A549 (cell line): ENCODE data around the gene FLNB. TPM values are rescaled to one million over a fixed set of nuclear protein-coding genes. Genes with fewer than 3 reads are reported as not detected.

Source experiments
- ATAC-seq, 2 experiments: fragments of 200-7000 bp in 1 of 2; fragments of >200 bp in 1 of 2; cut with Nextera tagmentation in 1 of 2; cut with Tn5 transposase in 1 of 2; 3 replicates each; pipeline versions ENCODE4 v1.8.0 to v1.9.1; 2018 to 2020; ENCODE audit warnings: mild to moderate bottlenecking in 1 of 2, moderate library complexity in 1 of 2
- CTCF ChIA-PET: fragments of 300-600 bp; sonication (Branson Sonifier 250); formaldehyde crosslinking; extraction: SDS; loops from one replicate; lab custom pipeline; 2021; ENCODE audit warnings: antibody characterized with exemption, inconsistent platforms; lab: Yijun Ruan, JAX
- POLR2A ChIA-PET: fragments of 350-600 bp; formaldehyde crosslinking; extraction: SDS; loops from one replicate; lab custom pipeline; 2021; ENCODE audit warnings: antibody characterized with exemption, inconsistent platforms; lab: Yijun Ruan, JAX
- DNase-seq, 2 experiments: peaks; one replicate each; pipeline versions ENCODE4 v3.0.0 to v3.0.0-alpha.2; 2011 to 2016; ENCODE audit warnings: low read depth in 1 of 2, low spot score in 1 of 2
- FAIRE-seq: peaks from 2 replicates; lab custom pipeline; 2011; peaks lifted over from hg19 to GRCh38; lab: Jason Lieb, UNC
- H3K27ac ChIP-seq, 2 experiments: fragments of >200 bp; sonication (Bioruptor Twin); formaldehyde crosslinking; 3 replicates each; pipeline ENCODE4 v1.5.1; 2016 to 2017
- H3K4me1 ChIP-seq: fragments of >200 bp; sonication (Bioruptor Twin); formaldehyde crosslinking; 3 replicates; pipeline ENCODE4 v1.6.1; 2016
- H3K4me2 ChIP-seq: fragments of >200 bp; sonication (Bioruptor Twin); formaldehyde crosslinking; 3 replicates; pipeline ENCODE4 v1.6.1; 2016
- H3K4me3 ChIP-seq: fragments of >200 bp; sonication (Bioruptor Twin); formaldehyde crosslinking; 3 replicates; pipeline ENCODE4 v1.5.1; 2016
- H3K9me3 ChIP-seq: fragments of >200 bp; sonication (Bioruptor Twin); formaldehyde crosslinking; 3 replicates; pipeline ENCODE4 v1.6.1; 2016
- ATOH8 ChIP-seq: fragments of 250-450 bp; sonication (Bioruptor Pico); IDR thresholded peaks from 2 replicates; pipeline ENCODE4 v1.5.0; 2020; ENCODE audit warnings: low read depth, mild to moderate bottlenecking, moderate library complexity
- BHLHE40 ChIP-seq: IDR thresholded peaks from 2 replicates; pipeline ENCODE4 v1.6.1; 2012; ENCODE audit warnings: low read depth, low read length, inconsistent platforms
- CBX2 ChIP-seq: fragments of 200-600 bp; sonication (generic); IDR thresholded peaks from 2 replicates; pipeline ENCODE4 v1.6.1; 2016; ENCODE audit warnings: low read depth, mild to moderate bottlenecking, borderline replicate concordance
- CEBPB ChIP-seq, 2 experiments: fragments of >200 bp in 1 of 2; sonication (Bioruptor Twin) in 1 of 2; formaldehyde crosslinking in 1 of 2; IDR thresholded peaks; 2 replicates each; pipeline ENCODE4 v1.6.1; 2012 to 2016
- CHD2 ChIP-seq: fragments of 150-350 bp; IDR thresholded peaks from 2 replicates; pipeline ENCODE4 v1.6.1; 2014; ENCODE audit warnings: low read length; ENCODE audit not compliant: partially characterized antibody
- CHD4 ChIP-seq: fragments of 200-600 bp; sonication (generic); IDR thresholded peaks from 2 replicates; pipeline ENCODE4 v1.6.1; 2016; ENCODE audit warnings: antibody characterized with exemption, mild to moderate bottlenecking, borderline replicate concordance
- CTCF ChIP-seq: fragments of >200 bp; sonication (Bioruptor Twin); formaldehyde crosslinking; IDR thresholded peaks from 3 replicates; pipeline ENCODE4 v1.5.1; 2016
- EHF ChIP-seq: fragments of 250-450 bp; sonication (Bioruptor Pico); IDR thresholded peaks from 2 replicates; pipeline ENCODE4 v1.5.0; 2020; ENCODE audit warnings: mild to moderate bottlenecking
- ELK1 ChIP-seq: fragments of 150-350 bp; IDR thresholded peaks from 2 replicates; pipeline ENCODE4 v1.6.1; 2014; ENCODE audit warnings: low read depth, mild to moderate bottlenecking, low read length
- EP300 ChIP-seq, 2 experiments: fragments of >200 bp; sonication (Bioruptor Twin); formaldehyde crosslinking; IDR thresholded peaks; 2 replicates in 1 of 2; 3 replicates in 1 of 2; pipeline ENCODE4 v1.6.1; 2016 to 2017
- FOXS1 ChIP-seq: fragments of 250-450 bp; sonication (Bioruptor Pico); IDR thresholded peaks from 2 replicates; pipeline ENCODE4 v1.5.0; 2020; ENCODE audit warnings: mild to moderate bottlenecking, moderate library complexity
- GATA3 ChIP-seq: IDR thresholded peaks from 2 replicates; pipeline ENCODE4 v1.6.1; 2012; ENCODE audit warnings: borderline replicate concordance
- JUN ChIP-seq, 2 experiments: fragments of >200 bp; sonication (Bioruptor Twin); formaldehyde crosslinking; IDR thresholded peaks; 2 replicates in 1 of 2; 3 replicates in 1 of 2; pipeline ENCODE4 v1.6.1; 2016 to 2017
- JUNB ChIP-seq: fragments of >200 bp; sonication (Bioruptor Twin); formaldehyde crosslinking; IDR thresholded peaks from 2 replicates; pipeline ENCODE4 v1.6.1; 2016
- PHF8 ChIP-seq: fragments of 200-600 bp; sonication (generic); IDR thresholded peaks from 2 replicates; pipeline ENCODE4 v1.6.1; 2016; ENCODE audit warnings: low read depth, mild to moderate bottlenecking, antibody characterized with exemption, moderate library complexity, borderline replicate concordance
- POLR2A ChIP-seq: IDR thresholded peaks from 2 replicates; pipeline ENCODE4 v1.6.1; 2012; ENCODE audit warnings: mild to moderate bottlenecking, low read length
- POLR2AphosphoS2 ChIP-seq: conservative IDR thresholded peaks from 2 replicates; pipeline ENCODE4 v1.6.1; 2012; ENCODE audit warnings: low read length, improper control_type of control experiment, inconsistent platforms
- RAD21 ChIP-seq, 2 experiments: fragments of >200 bp in 1 of 2; sonication (Bioruptor Twin) in 1 of 2; formaldehyde crosslinking in 1 of 2; IDR thresholded peaks in 1 of 2; conservative IDR thresholded peaks in 1 of 2; 2 replicates in 1 of 2; 3 replicates in 1 of 2; pipeline ENCODE4 v1.6.1; 2012 to 2018; ENCODE audit warnings: inconsistent platforms in 1 of 2
- RCOR1 ChIP-seq: fragments of 150-350 bp; IDR thresholded peaks from 2 replicates; pipeline ENCODE4 v1.6.1; 2014; ENCODE audit warnings: antibody characterized with exemption, low read length, low read depth
- SMC3 ChIP-seq: fragments of >200 bp; sonication (Bioruptor Twin); formaldehyde crosslinking; IDR thresholded peaks from 3 replicates; pipeline ENCODE4 v1.6.1; 2018; ENCODE audit warnings: inconsistent platforms
- SREBF2 ChIP-seq: fragments of 450-650 bp; IDR thresholded peaks from 2 replicates; pipeline ENCODE4 v1.6.1; 2014; ENCODE audit warnings: mild to moderate bottlenecking, moderate library complexity
- ZC3H11A ChIP-seq: fragments of 450-650 bp; IDR thresholded peaks from 2 replicates; pipeline ENCODE4 v1.6.1; 2014; ENCODE audit warnings: antibody characterized with exemption, mild to moderate bottlenecking
- ZNF302 ChIP-seq: fragments of 250-450 bp; sonication (Bioruptor Pico); IDR thresholded peaks from 2 replicates; pipeline ENCODE4 v1.9.0; 2021; ENCODE audit warnings: inconsistent platforms, mild to moderate bottlenecking, moderate library complexity
- WGBS: methylation state at CpG from one replicate; pipeline ENCODE4 v1.1.6; 2017; ENCODE audit errors: missing lambda C conversion rate; 5-methylcytosine and 5-hydroxymethylcytosine counted together
- polyA minus RNA-seq: library from RNA; depleted of rRNA, polyadenylated mRNA; stranded (reverse); fragments of >200 nt; gene quantifications from 2 replicates; pipeline ENCODE4 v1.2.3, GENCODE V29; 2011; rRNA and poly(A)+ RNA removed
- polyA plus RNA-seq, 4 experiments: library from polyadenylated mRNA; depleted of rRNA in 3 of 4; stranded (reverse); fragments of >200 nt; fragmentation: RNase III in 1 of 4; extraction: RNeasy Plus Mini Kit Qiagen cat#74134 plus additional on column Dnase treatment in 1 of 4; gene quantifications; 2 replicates in 3 of 4; 3 replicates in 1 of 4; pipeline ENCODE4 v1.2.3, GENCODE V29; 2011 to 2017
- TF ChIP-seq, protein P1 (sequence below): fragments of >200 bp; sonication (Bioruptor Twin); formaldehyde crosslinking; IDR thresholded peaks from 2 replicates; pipeline ENCODE4 v1.6.1; 2016
- TF ChIP-seq, protein P2 (sequence below): fragments of >200 bp; sonication (Bioruptor Twin); formaldehyde crosslinking; IDR thresholded peaks from 3 replicates; pipeline ENCODE4 v1.6.1; 2016

FLNB gene
- polyA plus RNA-seq (2011; rRNA removed) = 387 and 439 TPM in 2 replicates
- polyA plus RNA-seq (2012; cell fraction: cytosol; rRNA removed) = 153 and 161 TPM in 2 replicates
- 1,973 and 2,223 TPM in 2 replicates for polyA plus RNA-seq (2012; cell fraction: nucleus; rRNA removed)
- polyA plus RNA-seq (2017; fragmentation: RNase III; extraction: RNeasy Plus Mini Kit Qiagen cat#74134 plus additional on column Dnase treatment) = 235 to 282 TPM (median 257 TPM) in 3 replicates
- polyA minus RNA-seq = 1,159 and 1,213 TPM in 2 replicates

DNA sequence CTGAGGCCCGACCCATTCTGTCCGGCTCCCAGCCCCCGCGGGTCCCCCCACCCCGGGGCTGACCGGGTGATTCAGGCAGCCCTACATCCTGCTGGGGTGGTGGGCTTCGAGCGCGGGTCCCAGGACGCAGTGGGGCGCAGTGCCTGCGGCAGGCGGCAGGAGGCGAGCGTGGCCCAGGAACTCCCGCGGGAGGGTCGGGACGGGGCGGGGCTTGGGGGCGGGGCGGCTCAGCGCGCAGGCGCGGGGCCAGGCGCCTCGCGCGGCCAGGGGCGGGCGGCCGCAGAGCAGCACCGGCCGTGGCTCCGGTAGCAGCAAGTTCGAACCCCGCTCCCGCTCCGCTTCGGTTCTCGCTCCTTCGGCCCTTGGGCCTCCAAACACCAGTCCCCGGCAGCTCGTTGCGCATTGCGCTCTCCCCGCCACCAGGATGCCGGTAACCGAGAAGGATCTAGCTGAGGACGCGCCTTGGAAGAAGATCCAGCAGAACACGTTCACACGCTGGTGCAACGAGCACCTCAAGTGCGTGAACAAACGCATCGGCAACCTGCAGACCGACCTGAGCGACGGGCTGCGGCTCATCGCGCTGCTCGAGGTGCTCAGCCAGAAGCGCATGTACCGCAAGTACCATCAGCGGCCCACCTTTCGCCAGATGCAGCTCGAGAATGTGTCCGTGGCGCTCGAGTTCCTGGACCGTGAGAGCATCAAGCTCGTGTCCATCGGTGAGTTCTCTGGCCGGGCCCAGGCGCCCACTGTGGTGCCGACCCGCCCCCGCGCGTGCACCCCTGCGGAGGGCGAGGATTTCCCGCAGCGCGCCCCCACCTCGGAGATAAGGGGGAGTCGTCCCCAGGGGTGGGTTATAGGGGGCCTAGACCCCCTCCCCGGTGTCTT lies at the start of gene FLNB:
FLNB (plus strand) TSS at position 282 of the 885 bp plus-strand sequence; CDS start at position 425, 143 bp downstream.
- no peaks in the 10 kb centered on the region for H3K9me3 ChIP-seq
- 5% methylated on average over 12 of the region's 91 CpGs for WGBS
- CTCF ChIA-PET = interaction anchor here (0.5 to 2.4 kb wide), 32 partner anchors 10 to 440 kb away, joined by 3 to 18 read pairs (median 4); no protein-coding TSS in a partner anchor
- H3K4me1 ChIP-seq = peaks cover 38% of the 10 kb centered on the region
- H3K27ac ChIP-seq = peak within 1 kb of the TSS; percentile 84 to 97
- peak within 1 kb of the TSS; percentile 99 for H3K4me3 ChIP-seq
- peak within 1 kb of the TSS; percentile 87 for H3K4me2 ChIP-seq
- no peak for TF ChIP-seq POLR2AphosphoS2
- TF ChIP-seq, protein P1, sequence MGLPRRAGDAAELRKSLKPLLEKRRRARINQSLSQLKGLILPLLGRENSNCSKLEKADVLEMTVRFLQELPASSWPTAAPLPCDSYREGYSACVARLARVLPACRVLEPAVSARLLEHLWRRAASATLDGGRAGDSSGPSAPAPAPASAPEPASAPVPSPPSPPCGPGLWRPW = no peak
- peak; percentile 81 to 94 for TF ChIP-seq JUN (IDR thresholded peaks at IDR 0.05)
- TF ChIP-seq GATA3 = peak; percentile 29; the same call in 1 of the 2 replicates
- no peak for TF ChIP-seq PHF8
- TF ChIP-seq JUNB = no peak
- TF ChIP-seq CEBPB (IDR thresholded peaks at IDR 0.05) = no peak
- TF ChIP-seq POLR2A = peak; percentile 93
- 0 out of 2 replicates have a peak, but pooled peaks have one; percentile 41 for TF ChIP-seq CHD4
- TF ChIP-seq CHD2 = no peak
- no peak for TF ChIP-seq CBX2
- TF ChIP-seq ZNF302 (CRISPR knock-in tag) = no peak
- TF ChIP-seq SMC3 = peak; percentile 80
- TF ChIP-seq, protein P2, sequence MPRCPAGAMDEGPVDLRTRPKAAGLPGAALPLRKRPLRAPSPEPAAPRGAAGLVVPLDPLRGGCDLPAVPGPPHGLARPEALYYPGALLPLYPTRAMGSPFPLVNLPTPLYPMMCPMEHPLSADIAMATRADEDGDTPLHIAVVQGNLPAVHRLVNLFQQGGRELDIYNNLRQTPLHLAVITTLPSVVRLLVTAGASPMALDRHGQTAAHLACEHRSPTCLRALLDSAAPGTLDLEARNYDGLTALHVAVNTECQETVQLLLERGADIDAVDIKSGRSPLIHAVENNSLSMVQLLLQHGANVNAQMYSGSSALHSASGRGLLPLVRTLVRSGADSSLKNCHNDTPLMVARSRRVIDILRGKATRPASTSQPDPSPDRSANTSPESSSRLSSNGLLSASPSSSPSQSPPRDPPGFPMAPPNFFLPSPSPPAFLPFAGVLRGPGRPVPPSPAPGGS = peak; percentile 89
- TF ChIP-seq RCOR1 = no peak
- TF ChIP-seq CTCF = peak; percentile 68
- TF ChIP-seq RAD21 (conservative IDR thresholded peaks at IDR 0.05 in 1 of 2, IDR thresholded peaks at IDR 0.05 in 1 of 2) = peak; percentile 52 to 85; a peak in 4 of 5 replicates
- no peak for TF ChIP-seq FOXS1
- TF ChIP-seq BHLHE40 = no peak
- TF ChIP-seq EP300 (IDR thresholded peaks at IDR 0.05) = no peak
- TF ChIP-seq, all 56 proteins: peak for 8
- no peak for FAIRE-seq
- peak; percentile 64 for ATAC-seq
- DNase-seq = peak; percentile 65 to 79
- POLR2A ChIA-PET = interaction anchor here (0.6 to 1.7 kb wide), 6 partner anchors 10 to 50 kb away, joined by 3 to 5 read pairs (median 3); no protein-coding TSS in a partner anchor

- peak in 1 of 2 experiments; percentile 57 for DNase-seq
- POLR2A ChIA-PET = interaction anchor here (0.7 kb wide), 1 partner anchor 12 kb away, joined by 3 read pairs; no protein-coding TSS in a partner anchor
- CTCF ChIA-PET = no interaction called here
- Histone ChIP-seq H3K4me2 (peak overlapping the region; percentile 47; the same call in 2 of the 3 replicates), H3K4me1 (peaks cover 42% of the 10 kb centered on the region), H3K9me3 (no peaks in the 10 kb centered on the region), H3K27ac (peak overlapping the region; percentile 62 to 86; a peak in 5 of 6 replicates), H3K4me3 (no peak overlapping the region)
- WGBS = 90% methylated on average over 9 of the region's 13 CpGs
- no peak for FAIRE-seq
- peak in 1 of 2 experiments; percentile 36; a peak in 3 of 6 replicates for ATAC-seq
- TF ChIP-seq POLR2A = no peak
- no peak for TF ChIP-seq RCOR1
- TF ChIP-seq SREBF2 = no peak
- no peak for TF ChIP-seq JUNB
- TF ChIP-seq ZC3H11A = no peak
- no peak for TF ChIP-seq ELK1
- no peak for TF ChIP-seq EHF (CRISPR knock-in tag)
- TF ChIP-seq ATOH8 = no peak
- no peak for TF ChIP-seq RAD21 (conservative IDR thresholded peaks at IDR 0.05 in 1 of 2, IDR thresholded peaks at IDR 0.05 in 1 of 2)
- TF ChIP-seq CTCF = no peak
Observed at GRCh38 chr3:57958642-57959422, 49.4 kb upstream of the FLNB start.
